GM12878 (cell line): Measurements from ENCODE around the gene RAI14. TPM values are rescaled to one million over a fixed set of nuclear protein-coding genes. Genes with fewer than 3 reads are reported as not detected.
A peak's percentile ranks its signal among the peaks of the same experiment; 100 is the strongest.

Experiments
- ATAC-seq: fragments of 200-7000 bp; cut with Tn5 transposase; 3 replicates; pipeline ENCODE4 v1.9.1; 2020; ENCODE audit warnings: mild to moderate bottlenecking, moderate library complexity
- BruUV-seq: library from RNA; stranded (reverse); fragments of 400-500 nt; replicated peaks from 2 replicates; lab custom pipeline; 2021; lab: Mats Ljungman, UMichigan
- CTCF ChIA-PET: fragments of 300-600 bp; sonication (Branson Sonifier 250); formaldehyde crosslinking; extraction: SDS; loops from one replicate; lab custom pipeline; 2021; ENCODE audit warnings: inconsistent platforms; lab: Yijun Ruan, JAX
- POLR2A ChIA-PET: fragments of 350-600 bp; formaldehyde crosslinking; extraction: SDS; loops from one replicate; lab custom pipeline; 2021; ENCODE audit warnings: inconsistent platforms; lab: Charles Lee
- RAD21 ChIA-PET: fragments of 300-600 bp; sonication (Branson Sonifier 250); formaldehyde crosslinking; loops from one replicate; lab custom pipeline; 2023; ENCODE audit warnings: antibody characterized with exemption; ENCODE audit not compliant: unreplicated experiment; lab: Charles Lee
- SMC1A ChIA-PET: fragments of 300-600 bp; sonication (Branson Sonifier 250); formaldehyde crosslinking; loops from one replicate; lab custom pipeline; 2023; ENCODE audit not compliant: unreplicated experiment, uncharacterized antibody; lab: Charles Lee
- DNase-seq: peaks from one replicate; pipeline ENCODE4 v3.0.0-alpha.2; 2011; ENCODE audit warnings: low read depth, low spot score
- FAIRE-seq: peaks from 3 replicates; lab custom pipeline; 2011; peaks lifted over from hg19 to GRCh38; lab: Jason Lieb, UNC
- H2AFZ ChIP-seq: 2 replicates; pipeline ENCODE4 v1.6.0; 2011; ENCODE audit warnings: low read depth, low read length, control low read depth; ENCODE audit not compliant: control insufficient read depth
- H3K27ac ChIP-seq: 2 replicates; pipeline ENCODE4 v1.5.1; 2011; ENCODE audit warnings: control low read depth; ENCODE audit not compliant: control insufficient read depth, insufficient read depth
- H3K27me3 ChIP-seq, 2 experiments: replicated peaks in 1 of 2; 2 replicates each; pipeline versions ENCODE4 v1.6.0 to v1.6.1; 2011; ENCODE audit warnings: low read length in 1 of 2; ENCODE audit not compliant: control insufficient read depth in 2 of 2, insufficient read depth in 2 of 2
- H3K36me3 ChIP-seq, 2 experiments: 2 replicates each; pipeline ENCODE4 v1.5.1; 2011; ENCODE audit warnings: low read length in 1 of 2; ENCODE audit not compliant: control insufficient read depth in 2 of 2, insufficient read depth in 2 of 2
- H3K4me1 ChIP-seq: 2 replicates; pipeline ENCODE4 v1.6.1; 2011; ENCODE audit warnings: mild to moderate bottlenecking, low read length, moderate library complexity, mixed read lengths; ENCODE audit not compliant: control insufficient read depth, insufficient read depth
- H3K4me2 ChIP-seq: 2 replicates; pipeline ENCODE4 v1.6.0; 2011; ENCODE audit warnings: control low read depth; ENCODE audit not compliant: control insufficient read depth, insufficient read depth
- H3K4me3 ChIP-seq: fragments of 200-600 bp; sonication (generic); 2 replicates; pipeline ENCODE4 v1.5.1; 2016
- H3K79me2 ChIP-seq: 2 replicates; pipeline ENCODE4 v1.6.0; 2011; ENCODE audit warnings: low read length; ENCODE audit not compliant: control insufficient read depth, insufficient read depth
- H3K9ac ChIP-seq: 2 replicates; pipeline ENCODE4 v1.8.0; 2011; ENCODE audit warnings: low read length, control low read depth, mixed read lengths; ENCODE audit not compliant: control insufficient read depth, insufficient read depth
- H3K9me3 ChIP-seq: replicated peaks from 3 replicates; pipeline ENCODE4 v1.5.1; 2011; ENCODE audit warnings: mild to moderate bottlenecking, low read length; ENCODE audit not compliant: control insufficient read depth, insufficient read depth
- H4K20me1 ChIP-seq: 2 replicates; pipeline ENCODE4 v1.6.0; 2011; ENCODE audit not compliant: control insufficient read depth, insufficient read depth
- USF1 ChIP-seq: IDR thresholded peaks from 2 replicates; pipeline ENCODE4 v1.6.1; 2011; ENCODE audit warnings: borderline replicate concordance, low read depth, mild to moderate bottlenecking, moderate library complexity, mixed read lengths, low read length; ENCODE audit not compliant: insufficient read depth; ENCODE audit errors: extremely low read length
- ZNF622 ChIP-seq: fragments of 450-650 bp; IDR thresholded peaks from 2 replicates; pipeline ENCODE4 v1.6.1; 2017; ENCODE audit warnings: mild to moderate bottlenecking, inconsistent platforms
- WGBS: methylation state at CpG from one replicate; pipeline ENCODE4 v1.1.6; 2016; ENCODE audit warnings: low lambda C conversion rate; ENCODE audit not compliant: insufficient replicate concordance, insufficient coverage; ENCODE audit errors: missing lambda C conversion rate; 5-methylcytosine and 5-hydroxymethylcytosine counted together
- in situ Hi-C: fragments of 300-500 bp; cut with MboI; formaldehyde crosslinking; loops from 9 replicates; pipeline ENCODE4 v1.14.3; 2018; ENCODE audit warnings: mixed read lengths
- intact Hi-C: fragments of 100-400 bp; cut with micrococcal nuclease; formaldehyde crosslinking; loops from one replicate; pipeline ENCODE4 v1.14.2; 2022; ENCODE audit not compliant: unreplicated experiment
- polyA plus RNA-seq, 11 experiments: library from polyadenylated mRNA; depleted of rRNA in 4 of 11; unstranded in 6 of 11; stranded (reverse) in 5 of 11; fragments of >200 nt; fragmentation: Nextera tagmentation in 4 of 11; fragmentation: Illumina TruSeq in 1 of 11; extraction: Ambion mirVana in 4 of 11; extraction: Trizol in 1 of 11; gene quantifications; 1 replicate in 1 of 11; 2 replicates in 10 of 11; pipeline versions ENCODE4 v1.2.1 to v1.2.3, GENCODE V29; 2011 to 2016; ENCODE audit warnings: inconsistent platforms in 2 of 11, missing spikeins in 2 of 11, low read depth in 1 of 11
- total RNA-seq, 4 experiments: library from RNA; depleted of rRNA in 3 of 4; stranded (reverse); fragments of >200 nt in 3 of 4; fragmentation: Illumina TruSeq in 1 of 4; extraction: Trizol in 1 of 4; gene quantifications; 2 replicates each; pipeline versions ENCODE4 v1.2.1 to v1.2.3, GENCODE V29; 2013 to 2021
- TF ChIP-seq, protein P1 (sequence below): IDR thresholded peaks from 2 replicates; pipeline ENCODE4 v1.6.1; 2012; ENCODE audit warnings: low read depth, low read length, improper control_type of control experiment
- TF ChIP-seq, protein P2 (sequence below): fragments of 450-650 bp; IDR thresholded peaks from 2 replicates; pipeline ENCODE4 v1.6.1; 2016; ENCODE audit warnings: mild to moderate bottlenecking

Gene RAI14
- total and polyA plus RNA-seq, 10 of the 15 experiments (the other 5 are each of a cell fraction or from before 2014, with no cell fraction given): 0.18 to 4.6 (median 1.9) TPM

DNA sequence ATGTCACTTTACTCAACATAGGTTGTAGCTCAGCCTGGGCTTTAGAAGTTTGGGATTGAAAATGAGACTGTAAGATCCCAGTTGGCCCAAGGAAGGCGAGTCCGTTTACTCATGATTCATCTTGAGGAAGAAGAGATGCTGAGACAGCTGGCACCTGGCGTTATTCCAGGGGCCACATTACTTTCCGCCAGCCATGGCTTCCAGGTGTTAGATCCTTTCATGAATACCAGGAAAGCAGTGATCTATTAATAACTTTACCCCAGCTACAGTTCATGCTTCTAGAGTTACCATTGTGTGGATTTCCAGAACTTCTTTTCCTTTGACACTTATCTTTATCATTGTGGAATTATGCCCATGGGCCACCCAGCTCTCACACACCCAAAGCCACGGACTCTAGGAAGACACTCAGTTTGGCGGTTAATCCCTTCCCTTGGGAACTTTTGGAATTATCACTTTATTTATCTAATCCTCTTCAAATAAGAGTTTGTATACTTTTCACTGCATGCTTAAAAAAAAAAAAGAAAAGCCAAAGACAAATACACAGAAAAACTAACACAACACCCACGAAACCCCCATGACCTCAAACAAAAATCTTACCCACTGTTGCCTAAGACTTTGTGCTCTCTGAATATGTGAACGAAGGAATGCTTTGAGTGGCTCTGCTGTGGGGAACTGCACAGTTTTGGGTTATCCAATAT lies 26.9 kb downstream of the RAI14 start:
- in situ Hi-C loops (no loop called here), intact Hi-C loops (no loop called here)
- Histone ChIP-seq H3K4me3 (no peak overlapping the region), H3K36me3 (no peaks in the 10 kb centered on the region), H3K79me2 (no peaks in the 10 kb centered on the region), H3K4me1 (no peaks in the 10 kb centered on the region), H3K9ac (no peak overlapping the region), H2AFZ (no peak overlapping the region), H3K27ac (no peak overlapping the region), H3K4me2 (no peak overlapping the region), H3K9me3 (no peaks in the 10 kb centered on the region), H4K20me1 (no peaks in the 10 kb centered on the region), H3K27me3 (no peaks in the 10 kb centered on the region)
- RAD21 ChIA-PET: no interaction called here
- ATAC-seq: no peak
- WGBS: 37% methylated on average over 8 of the region's 8 CpGs
- DNase-seq: no peak
- no peak for FAIRE-seq
- POLR2A ChIA-PET: interaction anchor here (0.7 kb wide), 1 partner anchor 150 kb away, joined by 3 read pairs; no protein-coding TSS in a partner anchor
- CTCF ChIA-PET: no interaction called here
- TF ChIP-seq, protein P1, sequence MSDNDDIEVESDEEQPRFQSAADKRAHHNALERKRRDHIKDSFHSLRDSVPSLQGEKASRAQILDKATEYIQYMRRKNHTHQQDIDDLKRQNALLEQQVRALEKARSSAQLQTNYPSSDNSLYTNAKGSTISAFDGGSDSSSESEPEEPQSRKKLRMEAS: no peak
- TF ChIP-seq USF1: no peak
- BruUV-seq: no TSS peak
- SMC1A ChIA-PET: no interaction called here

GRCh38 chr5:34684281-34684979 lies 28.3 kb downstream of the RAI14 start:
- CTCF ChIA-PET: no interaction called here
- no peak overlapping the region for H3K4me2 ChIP-seq
- H3K4me1 ChIP-seq: no peaks in the 10 kb centered on the region

More at GRCh38 chr5:34684281-34684979, 28.3 kb downstream of the RAI14 start:
- in situ Hi-C loops (no loop called here), intact Hi-C loops (no loop called here)
- Histone ChIP-seq H4K20me1 (no peaks in the 10 kb centered on the region), H3K9ac (no peak overlapping the region), H3K4me3 (no peak overlapping the region), H2AFZ (no peak overlapping the region), H3K9me3 (no peaks in the 10 kb centered on the region), H3K36me3 (no peaks in the 10 kb centered on the region), H3K27ac (no peak overlapping the region), H3K79me2 (no peaks in the 10 kb centered on the region), H3K27me3 (no peaks in the 10 kb centered on the region)
- ChIA-PET SMC1A (interaction anchor here (0.6 kb wide), 1 partner anchor 99 kb away, joined by 3 read pairs; no protein-coding TSS in a partner anchor), POLR2A (no interaction called here), RAD21 (no interaction called here)
- FAIRE-seq: no peak
- TF ChIP-seq, protein P2, sequence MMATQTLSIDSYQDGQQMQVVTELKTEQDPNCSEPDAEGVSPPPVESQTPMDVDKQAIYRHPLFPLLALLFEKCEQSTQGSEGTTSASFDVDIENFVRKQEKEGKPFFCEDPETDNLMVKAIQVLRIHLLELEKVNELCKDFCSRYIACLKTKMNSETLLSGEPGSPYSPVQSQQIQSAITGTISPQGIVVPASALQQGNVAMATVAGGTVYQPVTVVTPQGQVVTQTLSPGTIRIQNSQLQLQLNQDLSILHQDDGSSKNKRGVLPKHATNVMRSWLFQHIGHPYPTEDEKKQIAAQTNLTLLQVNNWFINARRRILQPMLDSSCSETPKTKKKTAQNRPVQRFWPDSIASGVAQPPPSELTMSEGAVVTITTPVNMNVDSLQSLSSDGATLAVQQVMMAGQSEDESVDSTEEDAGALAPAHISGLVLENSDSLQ: 0 out of 2 replicates have a peak, but pooled peaks have one; percentile 8
- TF ChIP-seq ZNF622: no peak
- ATAC-seq: no peak
- DNase-seq: no peak
- 32% methylated on average over 4 of the region's 4 CpGs for WGBS
- BruUV-seq: no TSS peak
